ENCODE measurements around the gene ASCC3.
"Not testable (repeated sequence)": the region's sequence is repeated elsewhere in the genome, so short reads cannot be mapped to it uniquely, and the experiment has no call there.

The ASCC3 gene

GRCh38 chr6:100768816-100769351 lies 112.2 kb downstream of the ASCC3 start:
- Histone ChIP-seq H3K36me3 (ENCODE audit: control insufficient read depth, insufficient read depth, low read length) (peaks cover 22% of the 10 kb centered on the region), H3K9me3 (ENCODE audit: control insufficient read depth, low read length) (peaks cover 3% of the 10 kb centered on the region), H3K27ac (ENCODE audit: low read depth, low read length, severe bottlenecking) (no peak overlapping the region), H3K4me1 (ENCODE audit: control insufficient read depth, insufficient read depth, low read length, poor library complexity, severe bottlenecking) (no peaks in the 10 kb centered on the region), H3K4me3 (ENCODE audit: extremely low read depth, insufficient read depth, low read length, poor library complexity, severe bottlenecking) (no peak overlapping the region)
- WGBS, 2 experiments (ENCODE audit: insufficient coverage in 2 of 2), result no CpG with 5 or more reads among the region's 1 CpG

GRCh38 chr6:100763617-100764241 lies 117.4 kb downstream of the ASCC3 start:
- 91 to 95% methylated on average over 2 of the region's 2 CpGs for WGBS, 2 experiments (ENCODE audit: insufficient coverage in 2 of 2)
- no peak overlapping the region for H3K4me3 ChIP-seq (ENCODE audit: extremely low read depth, insufficient read depth, low read length, poor library complexity, severe bottlenecking)
- peaks cover 7% of the 10 kb centered on the region for H3K9me3 ChIP-seq (ENCODE audit: control insufficient read depth, low read length)
- H3K36me3 ChIP-seq (ENCODE audit: control insufficient read depth, insufficient read depth, low read length), result peaks cover 64% of the 10 kb centered on the region
- H3K27ac ChIP-seq (ENCODE audit: low read depth, low read length, severe bottlenecking), result no peak overlapping the region
- H3K4me1 ChIP-seq (ENCODE audit: control insufficient read depth, insufficient read depth, low read length, poor library complexity, severe bottlenecking), result no peaks in the 10 kb centered on the region

- Histone ChIP-seq H3K4me3 (ENCODE audit: extremely low read depth, insufficient read depth, low read length, poor library complexity, severe bottlenecking) (no peak overlapping the region), H3K27ac (ENCODE audit: low read depth, low read length, severe bottlenecking) (no peak overlapping the region), H3K4me1 (ENCODE audit: control insufficient read depth, insufficient read depth, low read length, poor library complexity, severe bottlenecking) (no peaks in the 10 kb centered on the region), H3K36me3 (ENCODE audit: control insufficient read depth, insufficient read depth, low read length) (peaks cover 76% of the 10 kb centered on the region), H3K9me3 (ENCODE audit: control insufficient read depth, low read length) (peaks cover 7% of the 10 kb centered on the region)
- 75 to 100% methylated on average over 1 to 2 of the region's 2 CpGs for WGBS, 2 experiments (ENCODE audit: insufficient coverage in 2 of 2)
These were observed 119.3 kb downstream of the ASCC3 start for GRCh38 chr6:100761841-100762240.

GRCh38 chr6:100758386-100758785 lies 122.7 kb downstream of the ASCC3 start:
- 100% methylated on average over 1 of the region's 1 CpG; no CpG with 5 or more reads in 1 of the 2 experiments for WGBS, 2 experiments (ENCODE audit: insufficient coverage in 2 of 2)
- H3K36me3 ChIP-seq (ENCODE audit: control insufficient read depth, insufficient read depth, low read length), result peaks cover 61% of the 10 kb centered on the region
- H3K9me3 ChIP-seq (ENCODE audit: control insufficient read depth, low read length); H3K4me1 ChIP-seq (ENCODE audit: control insufficient read depth, insufficient read depth, low read length, poor library complexity, severe bottlenecking); H3K4me3 ChIP-seq (ENCODE audit: extremely low read depth, insufficient read depth, low read length, poor library complexity, severe bottlenecking); H3K27ac ChIP-seq (ENCODE audit: low read depth, low read length, severe bottlenecking): not testable (repeated sequence)

GRCh38 chr6:100753421-100753820 lies 127.7 kb downstream of the ASCC3 start:
- H3K4me3 ChIP-seq (ENCODE audit: extremely low read depth, insufficient read depth, low read length, poor library complexity, severe bottlenecking), result no peak overlapping the region
- no peaks in the 10 kb centered on the region for H3K4me1 ChIP-seq (ENCODE audit: control insufficient read depth, insufficient read depth, low read length, poor library complexity, severe bottlenecking)
- peaks cover 30% of the 10 kb centered on the region for H3K36me3 ChIP-seq (ENCODE audit: control insufficient read depth, insufficient read depth, low read length)
- no peaks in the 10 kb centered on the region for H3K9me3 ChIP-seq (ENCODE audit: control insufficient read depth, low read length)
- H3K27ac ChIP-seq (ENCODE audit: low read depth, low read length, severe bottlenecking), result no peak overlapping the region
- 83 to 93% methylated on average over 1 to 3 of the region's 3 CpGs for WGBS, 2 experiments (ENCODE audit: insufficient coverage in 2 of 2)

GRCh38 chr6:100751590-100751989 lies 129.5 kb downstream of the ASCC3 start:
- Histone ChIP-seq H3K4me1 (ENCODE audit: control insufficient read depth, insufficient read depth, low read length, poor library complexity, severe bottlenecking) (no peaks in the 10 kb centered on the region), H3K4me3 (ENCODE audit: extremely low read depth, insufficient read depth, low read length, poor library complexity, severe bottlenecking) (no peak overlapping the region), H3K27ac (ENCODE audit: low read depth, low read length, severe bottlenecking) (no peak overlapping the region), H3K9me3 (ENCODE audit: control insufficient read depth, low read length) (no peaks in the 10 kb centered on the region), H3K36me3 (ENCODE audit: control insufficient read depth, insufficient read depth, low read length) (peaks cover 27% of the 10 kb centered on the region)
- 44 to 67% methylated on average over 2 to 3 of the region's 3 CpGs for WGBS, 2 experiments (ENCODE audit: insufficient coverage in 2 of 2)

- peaks cover 50% of the 10 kb centered on the region for H3K36me3 ChIP-seq (ENCODE audit: control insufficient read depth, insufficient read depth, low read length)
- H3K9me3 ChIP-seq (ENCODE audit: control insufficient read depth, low read length), result peaks cover 12% of the 10 kb centered on the region
- WGBS, 2 experiments (ENCODE audit: insufficient coverage in 2 of 2), result 100% methylated on average over 1 of the region's 5 CpGs; no CpG with 5 or more reads in 1 of the 2 experiments
These were observed 135.6 kb downstream of the ASCC3 start for GRCh38 chr6:100745419-100746041.

GRCh38 chr6:100740439-100740838 lies 140.7 kb downstream of the ASCC3 start:
- Histone ChIP-seq H3K36me3 (ENCODE audit: control insufficient read depth, insufficient read depth, low read length) (peaks cover 37% of the 10 kb centered on the region), H3K9me3 (ENCODE audit: control insufficient read depth, low read length) (peaks cover 12% of the 10 kb centered on the region), H3K4me1 (ENCODE audit: control insufficient read depth, insufficient read depth, low read length, poor library complexity, severe bottlenecking) (no peaks in the 10 kb centered on the region), H3K27ac (ENCODE audit: low read depth, low read length, severe bottlenecking) (no peak overlapping the region), H3K4me3 (ENCODE audit: extremely low read depth, insufficient read depth, low read length, poor library complexity, severe bottlenecking) (no peak overlapping the region)

More at GRCh38 chr6:100745419-100746041, 135.6 kb downstream of the ASCC3 start:
- no peak overlapping the region for H3K4me3 ChIP-seq (ENCODE audit: extremely low read depth, insufficient read depth, low read length, poor library complexity, severe bottlenecking)
- H3K27ac ChIP-seq (ENCODE audit: low read depth, low read length, severe bottlenecking), result no peak overlapping the region
- H3K4me1 ChIP-seq (ENCODE audit: control insufficient read depth, insufficient read depth, low read length, poor library complexity, severe bottlenecking), result no peaks in the 10 kb centered on the region

- not testable (repeated sequence) for H3K4me3 ChIP-seq (ENCODE audit: extremely low read depth, insufficient read depth, low read length, poor library complexity, severe bottlenecking); H3K27ac ChIP-seq (ENCODE audit: low read depth, low read length, severe bottlenecking); H3K4me1 ChIP-seq (ENCODE audit: control insufficient read depth, insufficient read depth, low read length, poor library complexity, severe bottlenecking)
- H3K36me3 ChIP-seq (ENCODE audit: control insufficient read depth, insufficient read depth, low read length), result peaks cover 23% of the 10 kb centered on the region
- peaks cover 12% of the 10 kb centered on the region for H3K9me3 ChIP-seq (ENCODE audit: control insufficient read depth, low read length)
These were observed 143.4 kb downstream of the ASCC3 start for GRCh38 chr6:100737720-100738119.

GRCh38 chr6:100731411-100731810 lies 149.7 kb downstream of the ASCC3 start:
- WGBS, 2 experiments (ENCODE audit: insufficient coverage in 2 of 2), result 92 to 94% methylated on average over 3 to 4 of the region's 5 CpGs
- H3K4me3 ChIP-seq (ENCODE audit: extremely low read depth, insufficient read depth, low read length, poor library complexity, severe bottlenecking), result no peak overlapping the region
- no peaks in the 10 kb centered on the region for H3K4me1 ChIP-seq (ENCODE audit: control insufficient read depth, insufficient read depth, low read length, poor library complexity, severe bottlenecking)
- H3K9me3 ChIP-seq (ENCODE audit: control insufficient read depth, low read length), result no peaks in the 10 kb centered on the region
- H3K27ac ChIP-seq (ENCODE audit: low read depth, low read length, severe bottlenecking), result no peak overlapping the region
- H3K36me3 ChIP-seq (ENCODE audit: control insufficient read depth, insufficient read depth, low read length), result no peaks in the 10 kb centered on the region

Data from mesodermal cell (in vitro differentiated cells).